SK-N-MC (cell line): ENCODE measurements around the gene BLOC1S5.

Experiments
- EZH2 ChIP-seq: fragments of 200-600 bp; sonication (generic); IDR thresholded peaks from one replicate; pipeline ENCODE4 v1.6.1; 2017; ENCODE audit warnings: antibody characterized with exemption
- FOXP2 ChIP-seq: optimal IDR thresholded peaks from 2 replicates; pipeline ENCODE3; 2011; ENCODE audit warnings: mild to moderate bottlenecking, moderate library complexity; ENCODE audit not compliant: insufficient read depth; ENCODE audit errors: extremely low read length, control extremely low read depth
- POLR2AphosphoS5 ChIP-seq: IDR thresholded peaks from 2 replicates; pipeline ENCODE4 v1.6.1; 2012; ENCODE audit warnings: mild to moderate bottlenecking, low read depth, low read length, borderline replicate concordance

DNA sequence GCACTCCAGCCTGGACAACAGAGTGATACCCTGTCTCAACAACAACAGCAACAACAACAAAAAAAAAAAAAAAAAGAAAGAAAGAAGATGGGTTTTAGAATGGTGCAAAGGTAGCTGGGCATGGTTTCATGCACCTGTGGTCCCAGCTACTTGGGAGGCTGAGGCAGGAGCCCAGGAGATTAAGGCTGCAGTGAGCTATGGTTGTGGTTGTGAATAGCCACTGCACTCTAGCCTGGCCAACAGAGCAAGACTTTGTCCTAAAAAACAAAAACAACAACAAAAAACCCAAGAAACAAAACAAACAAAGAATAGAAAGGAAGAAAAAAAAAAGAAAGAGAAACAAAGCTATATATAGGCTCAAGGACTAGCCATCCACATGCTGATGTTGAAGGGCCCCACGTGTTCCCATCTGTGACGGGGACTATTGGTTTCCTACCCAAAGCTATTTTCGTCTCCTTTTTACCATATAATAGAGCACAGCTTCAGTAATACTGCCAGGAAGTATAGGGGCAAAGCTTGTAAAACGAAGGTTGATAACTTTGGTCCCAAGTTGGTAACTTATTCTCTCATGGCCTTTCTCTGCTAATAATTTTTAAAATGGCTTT, 46.0 kb upstream of the BLOC1S5 start:
- TF ChIP-seq POLR2AphosphoS5 (no peak), EZH2 (no peak), FOXP2 (no peak)
